Mesodermal cell (in vitro differentiated cells): ENCODE results near the gene S1PR2.
"Not testable (repeated sequence)": the region's sequence is repeated elsewhere in the genome, so short reads cannot be mapped to it uniquely, and the experiment has no call there.

Experiments used
- H3K27ac ChIP-seq: 2 replicates; pipeline ENCODE4 v1.7.0; 2013; ENCODE audit warnings: mild to moderate bottlenecking, low read depth, low read length, moderate library complexity; ENCODE audit not compliant: severe bottlenecking
- H3K36me3 ChIP-seq: 2 replicates; pipeline ENCODE4 v1.7.1; 2013; ENCODE audit warnings: mild to moderate bottlenecking, low read length, moderate library complexity; ENCODE audit not compliant: control insufficient read depth, insufficient read depth
- H3K4me1 ChIP-seq: one replicate; pipeline ENCODE4 v1.7.1; 2013; ENCODE audit warnings: mild to moderate bottlenecking, low read length; ENCODE audit not compliant: insufficient read depth, control insufficient read depth, poor library complexity, severe bottlenecking
- H3K4me3 ChIP-seq: 2 replicates; pipeline ENCODE4 v1.7.0; 2013; ENCODE audit warnings: low read length, control low read depth, mild to moderate bottlenecking; ENCODE audit not compliant: insufficient read depth, poor library complexity, severe bottlenecking; ENCODE audit errors: extremely low read depth
- H3K9me3 ChIP-seq: 2 replicates; pipeline ENCODE4 v1.7.1; 2013; ENCODE audit warnings: mild to moderate bottlenecking, low read length, moderate library complexity; ENCODE audit not compliant: control insufficient read depth
- WGBS, 2 experiments: methylation state at CpG; one replicate each; pipeline ENCODE4 v1.1.5; 2013; ENCODE audit warnings: missing lambda C conversion rate in 2 of 2; ENCODE audit not compliant: insufficient coverage in 2 of 2; 5-methylcytosine and 5-hydroxymethylcytosine counted together

S1PR2 gene

GRCh38 chr19:10252707-10253106 is 21.6 kb upstream of the S1PR2 start:
- Histone ChIP-seq H3K9me3 (no peaks in the 10 kb centered on the region), H3K4me1 (peaks cover 3% of the 10 kb centered on the region), H3K4me3 (peak overlapping the region; percentile 87), H3K36me3 (peaks cover 33% of the 10 kb centered on the region), H3K27ac (no peak overlapping the region)
- WGBS, 2 experiments: 4 to 27% methylated on average over 4 to 6 of the region's 8 CpGs

DNA sequence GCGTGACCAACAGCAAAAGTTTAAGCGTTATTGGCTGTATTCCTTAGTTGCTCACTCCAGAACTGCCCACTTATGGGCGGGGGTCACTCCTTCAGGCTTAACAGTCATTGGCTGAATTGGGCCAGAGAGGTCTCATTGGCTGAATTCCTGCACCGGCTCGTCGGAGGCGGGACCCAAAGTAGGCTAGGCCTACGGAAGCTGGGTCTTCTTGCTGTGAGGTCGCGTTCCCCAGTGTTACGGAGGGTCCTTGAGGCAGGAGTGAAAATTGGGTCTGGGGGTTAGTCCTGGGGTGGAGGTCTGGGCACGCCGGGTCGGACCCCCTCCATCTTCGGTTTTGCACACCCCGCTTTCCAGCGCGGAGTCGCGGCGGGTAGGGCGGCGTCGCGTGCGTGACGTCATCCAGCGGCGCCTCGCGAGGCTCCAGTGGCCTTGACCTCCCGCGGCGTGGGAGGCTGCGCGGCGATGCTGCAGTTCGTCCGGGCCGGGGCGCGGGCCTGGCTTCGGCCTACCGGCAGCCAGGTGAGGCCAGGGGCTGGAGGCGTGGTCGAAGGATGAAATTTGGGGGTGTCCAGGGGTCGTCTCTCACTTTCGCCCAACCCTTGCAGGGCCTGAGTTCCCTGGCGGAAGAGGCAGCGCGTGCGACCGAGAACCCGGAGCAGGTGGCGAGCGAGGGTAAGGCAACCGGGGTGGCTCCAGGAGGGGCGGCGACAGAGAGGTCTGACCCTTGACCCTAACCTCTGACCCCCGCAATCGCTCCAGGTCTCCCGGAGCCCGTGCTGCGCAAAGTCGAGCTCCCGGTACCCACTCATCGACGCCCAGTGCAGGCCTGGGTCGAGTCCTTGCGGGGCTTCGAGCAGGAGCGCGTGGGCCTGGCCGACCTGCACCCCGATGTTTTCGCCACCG is 20.9 kb upstream of the S1PR2 start, which contains the start of gene MRPL4:
MRPL4 (plus strand) TSS at position 423 of the 903 bp plus-strand sequence; CDS start at position 463, 40 bp downstream.
- Histone ChIP-seq H3K4me1 (peaks cover 3% of the 10 kb centered on the region), H3K9me3 (no peaks in the 10 kb centered on the region), H3K36me3 (peaks cover 27% of the 10 kb centered on the region), H3K4me3 (peak within 1 kb of the TSS; percentile 87), H3K27ac (peak within 1 kb of the TSS; percentile 57)
- 0 to 1% methylated on average over 69 to 75 of the region's 77 CpGs for WGBS, 2 experiments

DNA sequence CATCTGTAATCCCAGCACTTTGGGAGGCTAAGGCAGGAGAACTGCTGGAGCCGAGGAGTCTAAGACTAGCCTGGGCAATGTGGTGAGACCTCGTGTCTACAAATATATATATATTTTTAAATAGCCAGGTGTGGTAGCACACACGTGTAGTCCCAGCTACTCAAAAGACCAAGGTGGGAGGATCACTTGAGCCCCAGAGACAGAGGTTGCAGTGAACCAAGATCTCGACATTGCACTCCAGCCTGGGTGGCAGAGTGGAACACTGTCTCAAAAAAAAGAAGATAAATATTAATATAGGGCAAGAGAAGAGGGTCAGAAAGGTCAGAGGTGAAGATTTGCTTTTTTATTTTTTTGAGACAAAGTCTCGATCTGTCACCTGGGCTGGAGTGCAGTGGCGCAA is 15.4 kb upstream of the S1PR2 start:
- WGBS, 2 experiments: 83 to 92% methylated on average over 3 of the region's 6 CpGs
- Histone ChIP-seq H3K36me3 (no peaks in the 10 kb centered on the region), H3K4me1 (peaks cover 4% of the 10 kb centered on the region), H3K4me3 (no peak overlapping the region), H3K9me3 (no peaks in the 10 kb centered on the region), H3K27ac (no peak overlapping the region)

GRCh38 chr19:10245189-10245939 is 14.2 kb upstream of the S1PR2 start:
- Histone ChIP-seq H3K36me3 (no peaks in the 10 kb centered on the region), H3K9me3 (no peaks in the 10 kb centered on the region), H3K4me3 (no peak overlapping the region), H3K27ac (no peak overlapping the region), H3K4me1 (peaks cover 4% of the 10 kb centered on the region)
- WGBS, 2 experiments: 88 to 94% methylated on average over 5 to 8 of the region's 9 CpGs

GRCh38 chr19:10243606-10244005 is 12.5 kb upstream of the S1PR2 start:
- 89 to 91% methylated on average over 7 of the region's 7 CpGs for WGBS, 2 experiments
- H3K27ac ChIP-seq: no peak overlapping the region

GRCh38 chr19:10241826-10242449 is 10.8 kb upstream of the S1PR2 start:
- H3K36me3 ChIP-seq, H3K4me3 ChIP-seq, H3K9me3 ChIP-seq, H3K4me1 ChIP-seq, H3K27ac ChIP-seq: not testable (repeated sequence)
- 88 to 94% methylated on average over 7 to 10 of the region's 11 CpGs for WGBS, 2 experiments

More at GRCh38 chr19:10243606-10244005, 12.5 kb upstream of the S1PR2 start:
- H3K4me1 ChIP-seq: peaks cover 4% of the 10 kb centered on the region
- H3K9me3 ChIP-seq: no peaks in the 10 kb centered on the region
- H3K4me3 ChIP-seq: no peak overlapping the region
- no peaks in the 10 kb centered on the region for H3K36me3 ChIP-seq

GRCh38 chr19:10238172-10238783 is 7.1 kb upstream of the S1PR2 start:
- no peaks in the 10 kb centered on the region for H3K9me3 ChIP-seq
- H3K4me1 ChIP-seq: peaks cover 10% of the 10 kb centered on the region
- WGBS, 2 experiments: 91 to 93% methylated on average over 6 to 7 of the region's 12 CpGs
- H3K27ac ChIP-seq: no peak overlapping the region
- no peak overlapping the region for H3K4me3 ChIP-seq
- H3K36me3 ChIP-seq: no peaks in the 10 kb centered on the region

DNA sequence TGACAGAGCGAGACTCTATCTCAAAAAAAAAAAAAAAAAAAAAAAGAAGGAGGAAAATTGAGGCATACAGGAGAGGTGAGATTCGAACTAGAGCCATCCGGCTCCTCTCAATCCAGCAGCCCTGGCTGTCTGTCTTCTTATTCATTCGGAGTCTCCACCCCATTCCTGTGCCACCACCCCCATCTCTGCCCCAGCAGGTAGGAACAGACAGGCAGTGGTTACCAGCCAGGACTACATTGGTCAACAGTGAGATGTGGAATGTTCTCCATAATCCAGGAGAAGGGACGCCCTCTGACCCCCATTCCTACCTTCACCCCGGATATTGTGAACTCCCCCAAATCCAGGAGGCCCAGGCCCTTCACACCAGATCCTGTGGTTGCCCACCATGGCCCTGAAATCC is 6.6 kb upstream of the S1PR2 start:
- H3K27ac ChIP-seq: no peak overlapping the region
- no peak overlapping the region for H3K4me3 ChIP-seq
- H3K9me3 ChIP-seq: no peaks in the 10 kb centered on the region
- H3K36me3 ChIP-seq: no peaks in the 10 kb centered on the region
- WGBS, 2 experiments: 97% methylated on average over 4 of the region's 6 CpGs; no CpG with 5 or more reads in 1 of the 2 experiments
- H3K4me1 ChIP-seq: peaks cover 8% of the 10 kb centered on the region

GRCh38 chr19:10235409-10235808 is 4.3 kb upstream of the S1PR2 start:
- not testable (repeated sequence) for H3K4me3 ChIP-seq, H3K4me1 ChIP-seq, H3K9me3 ChIP-seq, H3K27ac ChIP-seq, H3K36me3 ChIP-seq
- 81% methylated on average over 4 of the region's 7 CpGs; no CpG with 5 or more reads in 1 of the 2 experiments for WGBS, 2 experiments

GRCh38 chr19:10235003-10235402 is 3.9 kb upstream of the S1PR2 start:
- Histone ChIP-seq H3K4me3 (no peak overlapping the region), H3K36me3 (no peaks in the 10 kb centered on the region), H3K27ac (no peak overlapping the region), H3K9me3 (no peaks in the 10 kb centered on the region), H3K4me1 (peaks cover 6% of the 10 kb centered on the region)
- no CpG with 5 or more reads among the region's 4 CpGs for WGBS, 2 experiments
